WTC11 (cell line): ENCODE data around the gene POLD1. TPM values are rescaled to one million over a fixed set of nuclear protein-coding genes. Genes with fewer than 3 reads are reported as not detected.

ENCODE experiments used
- ATAC-seq: fragments of 200-7000 bp; cut with Tn5 transposase; 2 replicates; pipeline ENCODE4 v1.10.0; 2021; ENCODE audit warnings: mild to moderate bottlenecking, moderate library complexity
- CTCF ChIA-PET: fragments of 300-600 bp; sonication (Branson Sonifier 250); formaldehyde crosslinking; loops from one replicate; lab custom pipeline; 2021; ENCODE audit warnings: antibody characterized with exemption; lab: Charles Lee
- POLR2A ChIA-PET: fragments of 350-600 bp; sonication (Branson Sonifier 250); formaldehyde crosslinking; loops from one replicate; lab custom pipeline; 2021; ENCODE audit warnings: antibody characterized with exemption; lab: Charles Lee
- DNase-seq: peaks from one replicate; pipeline ENCODE4 v3.0.0; 2021; ENCODE audit warnings: low spot score
- H3K27ac Mint-ChIP-seq: 2 replicates; pipeline ENCODE4 v1.8.0; 2021; ENCODE audit warnings: mixed read lengths
- H3K27me3 Mint-ChIP-seq: 2 replicates; pipeline ENCODE4 v1.8.0; 2021; ENCODE audit warnings: low read depth, mild to moderate bottlenecking, moderate library complexity, mixed read lengths
- H3K36me3 Mint-ChIP-seq: 2 replicates; pipeline ENCODE4 v1.8.0; 2021; ENCODE audit warnings: mixed read lengths
- H3K4me1 Mint-ChIP-seq: 2 replicates; pipeline ENCODE4 v1.8.0; 2022; ENCODE audit warnings: mixed read lengths
- H3K4me3 Mint-ChIP-seq: 2 replicates; pipeline ENCODE4 v1.8.0; 2021; ENCODE audit warnings: mild to moderate bottlenecking, moderate library complexity, mixed read lengths
- H3K9me3 Mint-ChIP-seq: 2 replicates; pipeline ENCODE4 v1.8.0; 2021; ENCODE audit warnings: mixed read lengths
- ATF2 ChIP-seq: sonication (generic); formaldehyde crosslinking; IDR thresholded peaks from 2 replicates; pipeline ENCODE4 v1.8.1; 2022; ENCODE audit warnings: low read depth, missing genetic modification reagents, borderline replicate concordance
- CDX4 ChIP-seq: fragments of 250-450 bp; sonication (Bioruptor Pico); IDR thresholded peaks from 2 replicates; pipeline ENCODE4 v1.9.0; 2021; ENCODE audit warnings: moderate library complexity, mild to moderate bottlenecking, inconsistent platforms, borderline replicate concordance
- CREB1 ChIP-seq: sonication (generic); formaldehyde crosslinking; IDR thresholded peaks from 2 replicates; pipeline ENCODE4 v1.8.0; 2023; ENCODE audit warnings: mild to moderate bottlenecking, missing genetic modification reagents
- CREM ChIP-seq: sonication (generic); formaldehyde crosslinking; IDR thresholded peaks from 2 replicates; pipeline ENCODE4 v1.8.1; 2022; ENCODE audit warnings: mild to moderate bottlenecking, missing genetic modification reagents, moderate library complexity
- ELF4 ChIP-seq: sonication (generic); formaldehyde crosslinking; IDR thresholded peaks from 2 replicates; pipeline ENCODE4 v1.8.1; 2022; ENCODE audit warnings: low read depth, mild to moderate bottlenecking, moderate library complexity, missing genetic modification reagents
- EMX1 ChIP-seq: fragments of 250-450 bp; sonication (Bioruptor Pico); IDR thresholded peaks from 2 replicates; pipeline ENCODE4 v1.8.0; 2021; ENCODE audit warnings: mild to moderate bottlenecking
- ETV6 ChIP-seq: sonication (generic); formaldehyde crosslinking; IDR thresholded peaks from 2 replicates; pipeline ENCODE4 v1.8.1; 2022; ENCODE audit warnings: mild to moderate bottlenecking, missing genetic modification reagents
- FOXP4 ChIP-seq: sonication (generic); formaldehyde crosslinking; IDR thresholded peaks from 2 replicates; pipeline ENCODE4 v1.8.0; 2022; ENCODE audit warnings: mild to moderate bottlenecking, missing genetic modification reagents
- HMGA2 ChIP-seq: fragments of 250-450 bp; sonication (Bioruptor Pico); IDR thresholded peaks from 2 replicates; pipeline ENCODE4 v1.4.0; 2021; ENCODE audit warnings: mild to moderate bottlenecking, moderate library complexity
- KAT7 ChIP-seq: sonication (generic); formaldehyde crosslinking; IDR thresholded peaks from 2 replicates; pipeline ENCODE4 v1.8.1; 2023; ENCODE audit warnings: missing genetic modification reagents, mild to moderate bottlenecking, borderline replicate concordance
- MXD4 ChIP-seq: fragments of 250-450 bp; sonication (Bioruptor Pico); IDR thresholded peaks from 2 replicates; pipeline ENCODE4 v1.8.0; 2021; ENCODE audit warnings: mild to moderate bottlenecking, moderate library complexity, borderline replicate concordance
- MYBL2 ChIP-seq: sonication (generic); formaldehyde crosslinking; IDR thresholded peaks from 2 replicates; pipeline ENCODE4 v1.8.1; 2023; ENCODE audit warnings: mild to moderate bottlenecking, moderate library complexity, missing genetic modification reagents
- NFATC4 ChIP-seq: fragments of 250-450 bp; sonication (Bioruptor Pico); IDR thresholded peaks from 2 replicates; pipeline ENCODE4 v1.9.0; 2021; ENCODE audit warnings: mild to moderate bottlenecking
- RELA ChIP-seq: sonication (generic); formaldehyde crosslinking; IDR thresholded peaks from 2 replicates; pipeline ENCODE4 v1.8.1; 2022; ENCODE audit warnings: missing genetic modification reagents, mild to moderate bottlenecking, borderline replicate concordance
- SMAD3 ChIP-seq: sonication (generic); formaldehyde crosslinking; IDR thresholded peaks from 2 replicates; pipeline ENCODE4 v1.8.0; 2022; ENCODE audit warnings: missing genetic modification reagents, mild to moderate bottlenecking, borderline replicate concordance
- SMAD4 ChIP-seq: sonication (generic); formaldehyde crosslinking; IDR thresholded peaks from 2 replicates; pipeline ENCODE4 v1.8.0; 2022; ENCODE audit warnings: mild to moderate bottlenecking, missing genetic modification reagents
- SP1 ChIP-seq: sonication (generic); formaldehyde crosslinking; conservative IDR thresholded peaks from 2 replicates; pipeline ENCODE4 v1.8.1; 2022; ENCODE audit warnings: missing genetic modification reagents
- TEAD1 ChIP-seq: sonication (generic); formaldehyde crosslinking; IDR thresholded peaks from 2 replicates; pipeline ENCODE4 v1.8.0; 2022; ENCODE audit warnings: mild to moderate bottlenecking, missing genetic modification reagents
- USF2 ChIP-seq: sonication (generic); formaldehyde crosslinking; IDR thresholded peaks from 2 replicates; pipeline ENCODE4 v1.8.1; 2023; ENCODE audit warnings: mild to moderate bottlenecking, missing genetic modification reagents, moderate library complexity
- ZMAT4 ChIP-seq: fragments of 250-450 bp; sonication (Bioruptor Pico); IDR thresholded peaks from 2 replicates; pipeline ENCODE4 v1.9.0; 2021; ENCODE audit warnings: mild to moderate bottlenecking
- ZNF423 ChIP-seq: fragments of 250-450 bp; sonication (Bioruptor Pico); IDR thresholded peaks from 2 replicates; pipeline ENCODE4 v2.1.2; 2022; ENCODE audit warnings: mild to moderate bottlenecking, moderate library complexity
- ZNF425 ChIP-seq: fragments of 250-450 bp; sonication (Bioruptor Pico); conservative IDR thresholded peaks from 2 replicates; pipeline ENCODE4 v1.9.0; 2021; ENCODE audit warnings: mild to moderate bottlenecking
- total RNA-seq: library from RNA; stranded (reverse); gene quantifications from 3 replicates; pipeline ENCODE4 v1.2.3, GENCODE V29; 2021

POLD1 gene
- total RNA-seq, 1 experiment from 2014 or later: 163 TPM

- no peak for TF ChIP-seq CREB1 (CRISPR knock-in tag)
- TF ChIP-seq ZMAT4 (CRISPR knock-in tag): no peak
- no peak for TF ChIP-seq ATF2 (CRISPR knock-in tag)
- no peak for TF ChIP-seq SMAD3 (CRISPR knock-in tag)
- TF ChIP-seq MYBL2: no peak
- no peaks in the 10 kb centered on the region for H3K9me3 Mint-ChIP-seq
- H3K4me1 Mint-ChIP-seq: peaks cover 4% of the 10 kb centered on the region; the same call in 1 of the 2 replicates
- ChIA-PET POLR2A (no interaction called here), CTCF (interaction anchor here (0.9 to 1.1 kb wide), 2 partner anchors 56 to 128 kb away, joined by 3 to 4 read pairs; no protein-coding TSS in a partner anchor)
- no peak overlapping the region for H3K4me3 Mint-ChIP-seq
- no peak for ATAC-seq
- no peak overlapping the region for H3K27ac Mint-ChIP-seq
- H3K27me3 Mint-ChIP-seq: no peaks in the 10 kb centered on the region; the same call in 1 of the 2 replicates
- peaks cover 44% of the 10 kb centered on the region for H3K36me3 Mint-ChIP-seq
- DNase-seq: no peak
Observed at GRCh38 chr19:50410109-50410508, 26.0 kb downstream of the POLD1 start.

GRCh38 chr19:50412419-50412818 is 28.3 kb downstream of the POLD1 start:
- ATAC-seq: no peak
- Mint-ChIP-seq H3K27me3 (no peaks in the 10 kb centered on the region; the same call in 1 of the 2 replicates), H3K27ac (no peak overlapping the region), H3K36me3 (peaks cover 33% of the 10 kb centered on the region), H3K9me3 (no peaks in the 10 kb centered on the region), H3K4me3 (no peak overlapping the region), H3K4me1 (peaks cover 4% of the 10 kb centered on the region; the same call in 1 of the 2 replicates)
- CTCF ChIA-PET: no interaction called here
- DNase-seq: no peak
- TF ChIP-seq ETV6 (CRISPR knock-in tag): no peak
- no peak for TF ChIP-seq TEAD1
- TF ChIP-seq FOXP4 (CRISPR knock-in tag): no peak
- no peak for TF ChIP-seq ZNF425 (CRISPR knock-in tag)
- no peak for TF ChIP-seq EMX1
- TF ChIP-seq ZNF423: no peak
- no peak for TF ChIP-seq CREB1 (CRISPR knock-in tag)
- TF ChIP-seq NFATC4: no peak
- TF ChIP-seq SMAD3 (CRISPR knock-in tag): no peak
- no peak for TF ChIP-seq KAT7 (CRISPR knock-in tag)
- POLR2A ChIA-PET: no interaction called here

- ChIA-PET POLR2A (no interaction called here), CTCF (no interaction called here)
- DNase-seq (no peak), ATAC-seq (no peak)
- H3K4me1 Mint-ChIP-seq: peaks cover 4% of the 10 kb centered on the region; the same call in 1 of the 2 replicates
- peaks cover 33% of the 10 kb centered on the region for H3K36me3 Mint-ChIP-seq
- H3K27me3 Mint-ChIP-seq: no peaks in the 10 kb centered on the region; the same call in 1 of the 2 replicates
- no peak overlapping the region for H3K27ac Mint-ChIP-seq
- H3K4me3 Mint-ChIP-seq: no peak overlapping the region
- H3K9me3 Mint-ChIP-seq: no peaks in the 10 kb centered on the region
- no peak for TF ChIP-seq HMGA2
- TF ChIP-seq RELA (CRISPR knock-in tag): no peak
- no peak for TF ChIP-seq CDX4
- TF ChIP-seq SP1 (CRISPR knock-in tag): no peak
- TF ChIP-seq ELF4 (CRISPR knock-in tag): no peak
- TF ChIP-seq CREM (CRISPR knock-in tag): no peak
- no peak for TF ChIP-seq KAT7 (CRISPR knock-in tag)
- no peak for TF ChIP-seq SMAD4 (CRISPR knock-in tag)
- TF ChIP-seq MXD4 (CRISPR knock-in tag): no peak
- no peak for TF ChIP-seq NFATC4
- no peak for TF ChIP-seq USF2
Observed at GRCh38 chr19:50413096-50413495, 28.9 kb downstream of the POLD1 start.
